AG10803 (cell line): Measurements from ENCODE around the gene STAT4.

ENCODE experiments used
- DNase-seq: peaks from one replicate; pipeline ENCODE4 v3.0.0; 2010; ENCODE audit warnings: low read depth
- H3K4me3 ChIP-seq: 2 replicates; pipeline ENCODE4 v1.5.1; 2011; ENCODE audit warnings: mild to moderate bottlenecking, low read length, control low read depth
- TF ChIP-seq, protein P1 (sequence below): conservative IDR thresholded peaks from 2 replicates; pipeline ENCODE4 v1.5.1; 2011; ENCODE audit warnings: mild to moderate bottlenecking, low read length, control low read depth, inconsistent platforms

Gene STAT4

DNA sequence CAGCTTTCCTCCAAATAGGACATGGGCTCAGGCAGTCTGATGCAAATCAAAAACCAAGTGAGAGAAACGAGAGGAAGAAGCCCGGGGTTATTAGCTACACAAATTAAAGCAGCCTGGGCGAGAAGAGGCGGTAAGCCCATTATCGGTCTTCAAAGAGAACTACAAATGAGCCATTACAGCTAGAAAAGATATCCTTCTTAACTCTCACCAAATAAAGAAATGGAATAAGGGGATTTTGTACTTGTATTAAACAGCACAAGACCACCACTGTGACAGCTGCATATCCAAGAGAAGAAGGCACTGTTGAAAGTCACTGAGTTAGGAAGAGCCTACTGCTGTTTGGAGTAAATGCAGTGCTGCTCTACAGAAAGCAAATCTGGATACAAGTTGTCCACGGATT lies 169.5 kb downstream of the STAT4 start:
- TF ChIP-seq, protein P1, sequence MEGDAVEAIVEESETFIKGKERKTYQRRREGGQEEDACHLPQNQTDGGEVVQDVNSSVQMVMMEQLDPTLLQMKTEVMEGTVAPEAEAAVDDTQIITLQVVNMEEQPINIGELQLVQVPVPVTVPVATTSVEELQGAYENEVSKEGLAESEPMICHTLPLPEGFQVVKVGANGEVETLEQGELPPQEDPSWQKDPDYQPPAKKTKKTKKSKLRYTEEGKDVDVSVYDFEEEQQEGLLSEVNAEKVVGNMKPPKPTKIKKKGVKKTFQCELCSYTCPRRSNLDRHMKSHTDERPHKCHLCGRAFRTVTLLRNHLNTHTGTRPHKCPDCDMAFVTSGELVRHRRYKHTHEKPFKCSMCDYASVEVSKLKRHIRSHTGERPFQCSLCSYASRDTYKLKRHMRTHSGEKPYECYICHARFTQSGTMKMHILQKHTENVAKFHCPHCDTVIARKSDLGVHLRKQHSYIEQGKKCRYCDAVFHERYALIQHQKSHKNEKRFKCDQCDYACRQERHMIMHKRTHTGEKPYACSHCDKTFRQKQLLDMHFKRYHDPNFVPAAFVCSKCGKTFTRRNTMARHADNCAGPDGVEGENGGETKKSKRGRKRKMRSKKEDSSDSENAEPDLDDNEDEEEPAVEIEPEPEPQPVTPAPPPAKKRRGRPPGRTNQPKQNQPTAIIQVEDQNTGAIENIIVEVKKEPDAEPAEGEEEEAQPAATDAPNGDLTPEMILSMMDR: no peak
- no peak for DNase-seq
- H3K4me3 ChIP-seq: no peak overlapping the region

DNA sequence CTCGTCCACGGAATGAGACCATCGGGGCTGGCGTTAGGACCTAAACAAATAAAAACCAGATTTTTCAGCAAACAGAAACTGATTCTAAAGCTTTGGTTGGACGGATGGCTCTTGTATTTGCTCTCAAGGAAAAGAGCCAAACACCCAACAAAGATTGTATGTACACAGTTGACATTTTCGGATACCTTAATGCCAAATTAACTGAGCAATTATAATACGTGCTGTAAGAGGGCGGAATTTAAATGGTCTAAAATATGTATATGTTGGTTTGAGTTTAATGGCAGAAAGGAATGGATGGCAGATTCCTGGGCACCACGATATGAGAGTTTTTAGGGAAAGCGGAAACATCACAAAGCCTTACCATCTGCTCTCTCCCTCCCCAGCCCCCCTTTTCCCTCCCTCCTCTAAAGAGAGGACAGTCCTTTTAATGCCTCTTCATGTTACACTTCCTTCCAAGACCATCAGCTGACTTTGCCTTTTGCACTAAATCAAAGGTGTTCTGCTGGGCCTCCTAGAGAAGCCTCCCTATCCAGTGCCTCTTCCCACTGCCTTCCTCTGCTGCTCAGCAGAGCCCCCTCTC lies 170.1 kb downstream of the STAT4 start:
- no peak for DNase-seq
- H3K4me3 ChIP-seq: no peak overlapping the region
- TF ChIP-seq, protein P1: no peak

DNA sequence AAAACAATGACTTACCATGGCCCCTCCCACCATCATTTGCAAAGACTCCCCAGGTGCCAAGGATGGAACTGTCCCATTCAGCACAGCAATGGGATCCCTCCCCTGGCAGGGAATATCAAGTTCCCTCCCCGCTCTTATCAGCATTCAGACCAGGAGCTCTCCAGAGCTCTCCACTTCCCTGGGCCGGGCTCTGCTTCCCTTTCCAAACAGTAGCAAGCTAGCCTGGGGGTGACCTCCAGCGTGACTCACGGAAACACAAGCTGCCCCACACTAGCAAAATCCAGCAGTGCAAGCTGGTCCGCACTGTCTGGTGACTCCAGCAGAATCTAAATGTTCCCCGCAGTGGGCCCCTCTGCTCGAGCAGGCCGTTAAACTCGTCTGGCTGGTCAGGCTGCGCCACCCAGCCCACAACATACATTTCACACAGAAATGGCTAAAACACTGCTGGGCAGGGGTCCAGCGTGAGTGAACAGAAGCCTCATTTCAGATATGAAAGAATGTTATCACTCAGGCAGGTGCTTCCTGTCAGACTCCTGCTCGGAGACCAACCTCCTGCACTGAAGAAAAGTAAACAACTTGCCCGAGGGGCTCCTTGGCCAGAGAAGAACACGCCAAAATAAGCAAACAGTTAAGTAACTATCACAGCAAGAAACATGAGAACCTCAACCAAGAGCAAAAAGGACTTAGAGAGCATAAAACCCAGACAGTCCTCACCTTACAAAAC lies 170.7 kb downstream of the STAT4 start:
- H3K4me3 ChIP-seq: no peak overlapping the region
- TF ChIP-seq, protein P1: no peak
- no peak for DNase-seq
